GM23338 (cell line): Measurements from ENCODE around the gene FAM53A. TPM values are rescaled to one million over a fixed set of nuclear protein-coding genes. Genes with fewer than 3 reads are reported as not detected.
"Not testable (repeated sequence)": the region's sequence is repeated elsewhere in the genome, so short reads cannot be mapped to it uniquely, and the experiment has no call there.

Source experiments
- ATAC-seq: fragments of 200-7000 bp; cut with Tn5 transposase; 3 replicates; pipeline ENCODE4 v1.9.1; 2020
- DNase-seq: peaks from one replicate; pipeline ENCODE4 v3.0.0-alpha.2; 2015; ENCODE audit warnings: low spot score
- H2AFZ ChIP-seq: fragments of 200-600 bp; sonication (generic); 2 replicates; pipeline ENCODE4 v1.8.0; 2016; ENCODE audit warnings: antibody characterized with exemption, mild to moderate bottlenecking, moderate library complexity
- H3F3A ChIP-seq: fragments of 200-600 bp; sonication (generic); replicated peaks from 2 replicates; pipeline ENCODE4 v1.8.0; 2017; ENCODE audit warnings: antibody characterized with exemption, mixed run types, low read depth
- H3K27ac ChIP-seq: fragments of 200-600 bp; sonication (generic); 2 replicates; pipeline ENCODE4 v1.6.1; 2016; ENCODE audit warnings: low read depth
- H3K27me3 ChIP-seq: fragments of 200-600 bp; sonication (generic); 2 replicates; pipeline ENCODE4 v1.8.0; 2016; ENCODE audit warnings: mild to moderate bottlenecking, mixed run types, moderate library complexity; ENCODE audit not compliant: insufficient read depth
- H3K36me3 ChIP-seq: fragments of 200-600 bp; sonication (generic); 2 replicates; pipeline ENCODE4 v1.8.0; 2016; ENCODE audit warnings: mild to moderate bottlenecking; ENCODE audit not compliant: insufficient read depth
- H3K4me1 ChIP-seq: fragments of 200-600 bp; sonication (generic); 2 replicates; pipeline ENCODE4 v1.8.0; 2016; ENCODE audit warnings: mild to moderate bottlenecking, moderate library complexity; ENCODE audit not compliant: insufficient read depth
- H3K4me2 ChIP-seq: fragments of 200-600 bp; sonication (generic); 2 replicates; pipeline ENCODE4 v1.7.1; 2017; ENCODE audit warnings: mixed run types
- H3K4me3 ChIP-seq: fragments of 200-600 bp; sonication (generic); 2 replicates; pipeline ENCODE4 v1.6.1; 2016; ENCODE audit warnings: mixed run types
- H3K79me2 ChIP-seq: fragments of 200-600 bp; sonication (generic); replicated peaks from 2 replicates; pipeline ENCODE4 v1.8.0; 2017; ENCODE audit warnings: mild to moderate bottlenecking; ENCODE audit not compliant: insufficient read depth
- H3K9me2 ChIP-seq: fragments of 200-600 bp; sonication (generic); 2 replicates; pipeline ENCODE4 v1.8.0; 2017; ENCODE audit not compliant: insufficient read depth
- H4K20me1 ChIP-seq: fragments of 200-600 bp; sonication (generic); replicated peaks from 2 replicates; pipeline ENCODE4 v1.8.0; 2017; ENCODE audit warnings: mild to moderate bottlenecking; ENCODE audit not compliant: insufficient read depth
- H3K27ac Mint-ChIP-seq: 2 replicates; pipeline ENCODE4 v1.8.0; 2020; ENCODE audit warnings: inconsistent platforms, mild to moderate bottlenecking, moderate library complexity, mixed read lengths
- H3K27me3 Mint-ChIP-seq: 3 replicates; pipeline ENCODE4 v1.8.0; 2022; ENCODE audit warnings: low read depth, mild to moderate bottlenecking, moderate library complexity, mixed read lengths, inconsistent platforms; ENCODE audit not compliant: insufficient read depth, poor library complexity
- H3K36me3 Mint-ChIP-seq: 3 replicates; pipeline ENCODE4 v1.8.0; 2021; ENCODE audit warnings: low read depth, mild to moderate bottlenecking, inconsistent platforms, moderate library complexity, mixed read lengths
- H3K4me1 Mint-ChIP-seq: 3 replicates; pipeline ENCODE4 v1.8.0; 2020; ENCODE audit warnings: mild to moderate bottlenecking, inconsistent platforms, mixed read lengths
- H3K4me3 Mint-ChIP-seq: 3 replicates; pipeline ENCODE4 v1.8.0; 2021; ENCODE audit warnings: moderate library complexity, mild to moderate bottlenecking, inconsistent platforms, mixed read lengths
- H3K9me3 Mint-ChIP-seq: 3 replicates; pipeline ENCODE4 v1.8.0; 2020; ENCODE audit warnings: moderate library complexity, mild to moderate bottlenecking, inconsistent platforms, mixed read lengths
- CREB1 ChIP-seq: fragments of 250-450 bp; sonication (Bioruptor Pico); IDR thresholded peaks from 2 replicates; pipeline ENCODE4 v1.5.0; 2020; ENCODE audit warnings: low read depth, mild to moderate bottlenecking, moderate library complexity
- EZH2 ChIP-seq: fragments of 200-600 bp; sonication (generic); IDR thresholded peaks from one replicate; pipeline ENCODE4 v1.8.0; 2017; ENCODE audit warnings: antibody characterized with exemption, mild to moderate bottlenecking, low read depth; ENCODE audit not compliant: unreplicated experiment
- EZH2phosphoT487 ChIP-seq: fragments of 200-600 bp; sonication (generic); IDR thresholded peaks from one replicate; pipeline ENCODE4 v1.8.1; 2018; ENCODE audit warnings: antibody characterized with exemption; ENCODE audit not compliant: unreplicated experiment
- JUNB ChIP-seq: IDR thresholded peaks from one replicate; pipeline ENCODE4 v1.6.1; 2016; ENCODE audit warnings: antibody characterized with exemption; ENCODE audit not compliant: unreplicated experiment
- NANOG ChIP-seq: IDR thresholded peaks from 2 replicates; pipeline ENCODE4 v1.6.1; 2016; ENCODE audit warnings: antibody characterized with exemption, borderline replicate concordance
- POLR2AphosphoS5 ChIP-seq: IDR thresholded peaks from 2 replicates; pipeline ENCODE4 v1.6.1; 2016; ENCODE audit warnings: antibody characterized with exemption, low read depth
- polyA plus RNA-seq: library from polyadenylated mRNA; unstranded; fragments of >200 nt; fragmentation: Nextera tagmentation; extraction: Ambion mirVana; gene quantifications from 2 replicates; pipeline ENCODE4 v1.2.1, GENCODE V29; 2016
- total RNA-seq: library from RNA; depleted of rRNA; stranded (reverse); fragments of >200 nt; shearing (Covaris generic); gene quantifications from 2 replicates; pipeline ENCODE4 v1.2.3, GENCODE V29; 2014
- TF ChIP-seq, protein P1 (sequence below): IDR thresholded peaks from one replicate; pipeline ENCODE4 v1.6.1; 2018; ENCODE audit warnings: antibody characterized with exemption; ENCODE audit not compliant: unreplicated experiment

FAM53A gene
- total and polyA plus RNA-seq, 2 experiments from 2014 or later: 1.1 to 3.1 TPM

DNA sequence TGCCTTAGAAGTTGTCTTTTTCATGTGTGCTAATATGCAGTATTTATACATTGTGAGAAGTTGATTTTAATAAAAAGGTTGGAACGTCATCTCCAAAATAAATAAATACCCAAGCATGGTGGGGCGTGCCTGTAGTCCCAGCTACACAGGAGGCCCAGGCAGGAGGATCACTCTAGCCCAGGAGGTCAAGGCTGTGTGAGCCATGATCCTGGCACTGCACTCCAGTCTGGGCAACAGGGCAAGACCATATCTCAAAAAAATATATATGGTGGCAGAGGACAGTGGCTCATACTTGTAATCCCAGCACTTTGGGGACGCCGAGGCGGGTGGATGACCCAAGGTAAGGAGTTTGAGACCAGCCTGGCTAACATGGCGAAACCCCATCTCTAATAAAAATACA lies 21.6 kb upstream of the FAM53A start:
- Histone ChIP-seq H3K4me3 (no peak overlapping the region), H3K27me3 (no peaks in the 10 kb centered on the region), H4K20me1 (peaks cover 37% of the 10 kb centered on the region), H2AFZ (no peak overlapping the region), H3K27ac (no peak overlapping the region), H3K79me2 (peaks cover 89% of the 10 kb centered on the region), H3K9me2 (no peaks in the 10 kb centered on the region), H3K4me1 (no peaks in the 10 kb centered on the region; the same call in 1 of the 2 replicates), H3K36me3 (0 out of 2 replicates have a peak, but pooled peaks cover 4% of the 10 kb centered on the region), H3K4me2 (no peak overlapping the region), H3F3A (no peaks in the 10 kb centered on the region)
- TF ChIP-seq EZH2phosphoT487: no peak
- no peak for TF ChIP-seq POLR2AphosphoS5
- TF ChIP-seq CREB1: no peak
- no peak for TF ChIP-seq EZH2
- no peak for TF ChIP-seq JUNB
- ATAC-seq (no peak), DNase-seq (no peak)
- H3K4me3 Mint-ChIP-seq: no peak overlapping the region
- H3K4me1 Mint-ChIP-seq: peaks cover 6% of the 10 kb centered on the region; the same call in 1 of the 3 replicates
- H3K27ac Mint-ChIP-seq: no peak overlapping the region
- H3K36me3 Mint-ChIP-seq: peaks cover 58% of the 10 kb centered on the region
- H3K9me3 Mint-ChIP-seq: no peaks in the 10 kb centered on the region
- peaks cover 6% of the 10 kb centered on the region for H3K27me3 Mint-ChIP-seq

DNA sequence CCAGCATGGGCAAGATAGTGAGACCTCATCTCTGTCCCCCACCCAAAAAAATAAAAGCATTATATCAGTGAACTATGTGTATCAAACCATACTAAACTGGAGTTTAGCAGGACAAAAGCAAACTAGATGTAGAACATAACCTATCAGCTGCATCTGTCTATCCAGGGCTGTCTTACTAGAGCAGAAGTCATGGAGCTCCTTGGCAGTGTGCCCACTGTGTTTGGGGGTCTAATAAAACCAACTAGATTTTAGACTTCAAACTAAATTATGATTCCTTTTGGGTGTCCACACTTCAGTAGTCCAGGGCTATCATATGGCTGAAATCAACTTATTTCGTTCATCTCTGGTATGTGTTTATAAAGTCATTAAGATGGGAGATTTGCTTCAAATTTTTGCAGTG lies 19.8 kb upstream of the FAM53A start:
- no peaks in the 10 kb centered on the region for H3K4me1 ChIP-seq
- H3K4me3 ChIP-seq: no peak overlapping the region
- no peak for ATAC-seq
- TF ChIP-seq EZH2phosphoT487: no peak
- TF ChIP-seq, protein P1, sequence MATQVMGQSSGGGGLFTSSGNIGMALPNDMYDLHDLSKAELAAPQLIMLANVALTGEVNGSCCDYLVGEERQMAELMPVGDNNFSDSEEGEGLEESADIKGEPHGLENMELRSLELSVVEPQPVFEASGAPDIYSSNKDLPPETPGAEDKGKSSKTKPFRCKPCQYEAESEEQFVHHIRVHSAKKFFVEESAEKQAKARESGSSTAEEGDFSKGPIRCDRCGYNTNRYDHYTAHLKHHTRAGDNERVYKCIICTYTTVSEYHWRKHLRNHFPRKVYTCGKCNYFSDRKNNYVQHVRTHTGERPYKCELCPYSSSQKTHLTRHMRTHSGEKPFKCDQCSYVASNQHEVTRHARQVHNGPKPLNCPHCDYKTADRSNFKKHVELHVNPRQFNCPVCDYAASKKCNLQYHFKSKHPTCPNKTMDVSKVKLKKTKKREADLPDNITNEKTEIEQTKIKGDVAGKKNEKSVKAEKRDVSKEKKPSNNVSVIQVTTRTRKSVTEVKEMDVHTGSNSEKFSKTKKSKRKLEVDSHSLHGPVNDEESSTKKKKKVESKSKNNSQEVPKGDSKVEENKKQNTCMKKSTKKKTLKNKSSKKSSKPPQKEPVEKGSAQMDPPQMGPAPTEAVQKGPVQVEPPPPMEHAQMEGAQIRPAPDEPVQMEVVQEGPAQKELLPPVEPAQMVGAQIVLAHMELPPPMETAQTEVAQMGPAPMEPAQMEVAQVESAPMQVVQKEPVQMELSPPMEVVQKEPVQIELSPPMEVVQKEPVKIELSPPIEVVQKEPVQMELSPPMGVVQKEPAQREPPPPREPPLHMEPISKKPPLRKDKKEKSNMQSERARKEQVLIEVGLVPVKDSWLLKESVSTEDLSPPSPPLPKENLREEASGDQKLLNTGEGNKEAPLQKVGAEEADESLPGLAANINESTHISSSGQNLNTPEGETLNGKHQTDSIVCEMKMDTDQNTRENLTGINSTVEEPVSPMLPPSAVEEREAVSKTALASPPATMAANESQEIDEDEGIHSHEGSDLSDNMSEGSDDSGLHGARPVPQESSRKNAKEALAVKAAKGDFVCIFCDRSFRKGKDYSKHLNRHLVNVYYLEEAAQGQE: no peak
- no peak for TF ChIP-seq NANOG
- no peak for TF ChIP-seq JUNB
- H3F3A ChIP-seq: no peaks in the 10 kb centered on the region
- peaks cover 31% of the 10 kb centered on the region for H4K20me1 ChIP-seq
- Mint-ChIP-seq H3K27me3 (peaks cover 3% of the 10 kb centered on the region), H3K9me3 (no peaks in the 10 kb centered on the region), H3K4me1 (no peaks in the 10 kb centered on the region), H3K27ac (no peak overlapping the region), H3K36me3 (peaks cover 55% of the 10 kb centered on the region), H3K4me3 (no peak overlapping the region)
- H3K4me2 ChIP-seq: no peak overlapping the region
- no peak for DNase-seq
- no peak overlapping the region for H3K27ac ChIP-seq
- H3K27me3 ChIP-seq: no peaks in the 10 kb centered on the region
- H3K9me2 ChIP-seq: no peaks in the 10 kb centered on the region
- H2AFZ ChIP-seq: no peak overlapping the region
- H3K79me2 ChIP-seq: peaks cover 74% of the 10 kb centered on the region
- H3K36me3 ChIP-seq: 0 out of 2 replicates have a peak, but pooled peaks cover 2% of the 10 kb centered on the region

DNA sequence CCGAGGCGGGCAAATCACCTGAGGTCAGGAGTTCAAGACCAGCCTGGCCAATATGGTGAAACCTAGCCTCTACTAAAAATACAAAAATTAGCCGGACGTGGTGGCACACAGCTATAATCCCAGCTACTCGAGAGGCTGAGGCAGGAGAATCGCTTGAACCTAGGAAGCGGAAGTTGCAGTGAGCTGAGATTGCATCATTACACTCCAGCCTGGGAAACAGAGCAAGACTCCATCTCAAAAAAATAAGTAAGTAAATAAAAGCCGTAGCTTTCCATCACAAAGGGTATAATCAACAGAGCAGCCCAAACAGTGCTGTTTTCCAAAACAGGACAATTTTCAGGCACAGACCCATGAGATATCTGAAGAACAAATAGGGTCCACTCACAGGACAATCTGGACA lies 17.6 kb upstream of the FAM53A start:
- not testable (repeated sequence) for H3K4me3 ChIP-seq, H3K4me1 Mint-ChIP-seq, H3K27ac Mint-ChIP-seq, H3K27me3 ChIP-seq, H3K27ac ChIP-seq, H3K36me3 ChIP-seq, H3K27me3 Mint-ChIP-seq, H3K9me3 Mint-ChIP-seq, H3K4me3 Mint-ChIP-seq, H2AFZ ChIP-seq, H3K4me2 ChIP-seq, H3K4me1 ChIP-seq, DNase-seq, H3K9me2 ChIP-seq, H3F3A ChIP-seq, ATAC-seq
- peaks cover 23% of the 10 kb centered on the region for H4K20me1 ChIP-seq
- peaks cover 55% of the 10 kb centered on the region for H3K79me2 ChIP-seq
- peaks cover 62% of the 10 kb centered on the region for H3K36me3 Mint-ChIP-seq
